HG02571 (cell line): ENCODE data around the gene PRG3.

Experiments used
- ATAC-seq: cut with Tn5 transposase; IDR thresholded peaks from one replicate; pipeline ENCODE4 v1.9.1; 2021; ENCODE audit warnings: mild to moderate bottlenecking, moderate library complexity; ENCODE audit not compliant: unreplicated experiment

PRG3 gene

DNA sequence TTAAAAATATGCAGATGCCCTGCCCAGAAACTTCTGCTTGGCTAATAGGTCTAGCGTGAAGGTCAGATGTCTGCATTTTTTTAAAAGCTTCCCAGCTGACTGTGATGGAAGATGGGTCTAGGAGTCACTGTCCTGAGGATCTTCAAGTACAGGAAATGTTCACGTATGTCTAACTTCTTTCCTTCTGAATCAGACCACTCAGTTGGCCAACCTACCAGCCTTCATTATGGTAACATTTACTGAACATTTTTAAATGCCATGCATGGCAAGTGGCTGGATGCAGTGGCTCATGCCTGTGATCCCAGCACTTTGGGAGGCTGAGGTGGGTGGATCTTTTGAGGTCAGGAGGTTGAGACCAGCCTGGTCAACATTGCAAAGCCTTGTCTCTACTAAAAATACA lies 10.6 kb upstream of the PRG3 start:
- ATAC-seq, result no peak

DNA sequence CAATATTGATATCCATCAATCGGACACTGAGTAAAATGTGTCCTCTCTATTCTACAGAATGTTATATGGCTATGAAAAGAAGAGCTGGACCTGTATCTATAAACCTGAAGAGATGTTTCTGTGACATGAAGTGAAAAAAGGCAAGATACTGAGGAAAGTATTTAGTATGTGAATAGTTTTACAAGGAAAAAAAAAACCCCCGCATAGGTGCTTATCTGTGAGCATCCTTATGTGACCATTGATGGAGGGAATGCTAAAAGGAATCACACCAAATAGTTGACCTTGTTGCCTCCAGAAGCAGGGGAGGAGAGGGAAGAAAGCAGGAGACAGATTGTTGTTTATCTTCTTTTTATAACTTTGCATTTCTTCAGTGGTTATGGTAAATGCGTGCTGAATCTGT lies 10.2 kb upstream of the PRG3 start:
- ATAC-seq, result no peak

DNA sequence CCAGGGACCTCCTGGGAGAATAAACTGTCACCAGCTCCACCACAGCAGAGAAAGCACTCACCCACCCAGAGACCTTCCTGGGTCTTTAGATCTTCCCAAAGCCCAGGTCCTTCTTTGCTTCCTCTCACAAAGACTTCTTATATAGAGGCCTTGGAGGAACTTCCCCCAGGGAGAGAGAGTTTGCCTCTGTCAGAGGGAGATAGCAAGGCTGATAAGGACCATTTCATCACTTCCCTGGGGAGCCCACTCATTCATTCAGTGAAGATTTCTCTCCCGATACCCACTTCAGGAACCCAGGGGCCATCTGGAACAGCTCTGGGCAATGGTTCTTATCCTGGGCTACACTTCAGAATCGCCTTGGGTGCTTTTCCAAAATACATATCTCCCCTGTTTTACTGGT lies 9.6 kb upstream of the PRG3 start, which contains the start of gene PRG2:
Gene PRG2 (minus strand): TSS at position 116 of the 400 bp plus-strand sequence. CDS start 706 bp downstream, outside the sequence.
- no peak for ATAC-seq

DNA sequence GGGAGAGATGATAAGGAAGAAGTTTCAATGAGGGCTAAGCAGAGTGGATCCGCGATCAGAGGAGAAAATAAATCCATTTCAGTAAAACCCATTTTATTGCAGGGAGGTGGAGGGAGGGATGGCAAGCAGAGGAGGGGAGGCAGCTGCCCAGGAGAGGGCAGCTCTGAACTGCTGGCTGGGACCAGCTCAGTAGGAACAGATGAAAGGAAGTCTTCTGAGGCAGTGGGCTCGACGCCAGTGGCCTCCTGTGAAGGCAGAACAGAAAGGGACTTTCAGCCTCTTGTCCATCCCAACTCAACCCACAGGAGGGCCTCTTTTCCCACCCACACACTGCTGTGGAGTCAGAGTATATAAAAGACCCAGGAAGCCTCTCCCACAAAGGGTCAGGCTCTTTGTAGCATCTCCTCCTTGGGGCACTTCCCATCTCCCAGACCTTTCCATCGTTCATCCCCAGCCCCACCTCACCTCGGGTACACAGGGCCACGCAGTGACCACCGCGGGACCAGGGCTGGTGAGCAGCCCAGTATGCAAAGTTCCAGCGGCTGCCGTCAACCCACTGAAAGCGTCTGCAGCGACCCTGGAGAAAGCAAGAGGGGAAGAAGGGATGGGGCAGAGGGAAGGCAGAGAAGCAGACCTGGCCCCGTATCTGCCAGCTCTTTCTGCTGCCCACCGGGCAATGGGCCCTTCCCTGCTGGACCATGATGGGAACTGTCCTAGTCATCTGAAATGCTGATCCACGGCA lies 6.5 kb upstream of the PRG3 start:
- ATAC-seq, result no peak

DNA sequence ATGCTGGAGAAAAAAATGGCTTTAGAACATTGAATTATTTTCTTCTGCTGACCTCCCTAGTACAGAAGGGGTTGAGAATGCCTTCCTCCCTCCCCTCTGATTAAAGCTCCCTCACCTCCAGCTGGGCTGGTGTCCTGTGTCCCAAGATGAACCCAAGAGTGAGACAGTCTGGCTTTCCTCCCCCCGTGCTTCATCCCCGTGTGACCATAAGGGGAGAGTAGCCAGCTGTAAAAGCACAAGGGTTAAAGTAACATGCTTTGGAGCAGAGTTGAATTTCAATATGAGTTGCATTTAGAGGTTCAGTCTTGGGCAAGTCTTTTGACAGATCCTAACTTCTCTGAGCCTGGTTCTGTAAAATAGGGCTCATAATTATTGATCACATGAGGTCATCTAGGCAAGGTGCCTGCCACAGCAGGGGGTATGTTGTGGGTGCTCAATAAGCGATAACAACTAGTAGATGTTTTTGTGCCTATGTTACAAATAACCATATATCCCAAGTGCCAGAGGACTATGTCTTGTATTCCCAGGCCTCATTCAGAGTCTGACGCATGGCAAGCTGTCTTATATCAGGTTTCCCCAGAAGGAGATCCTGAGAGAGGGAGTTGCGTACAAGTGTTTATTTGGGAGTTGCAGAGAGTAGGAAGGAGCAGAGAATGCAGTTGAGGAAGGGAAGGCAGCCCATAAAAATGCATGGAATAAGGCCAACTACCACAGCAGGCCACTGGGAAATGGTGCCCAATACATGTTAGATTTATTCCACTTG lies 5.4 kb upstream of the PRG3 start:
- ATAC-seq, result no peak

DNA sequence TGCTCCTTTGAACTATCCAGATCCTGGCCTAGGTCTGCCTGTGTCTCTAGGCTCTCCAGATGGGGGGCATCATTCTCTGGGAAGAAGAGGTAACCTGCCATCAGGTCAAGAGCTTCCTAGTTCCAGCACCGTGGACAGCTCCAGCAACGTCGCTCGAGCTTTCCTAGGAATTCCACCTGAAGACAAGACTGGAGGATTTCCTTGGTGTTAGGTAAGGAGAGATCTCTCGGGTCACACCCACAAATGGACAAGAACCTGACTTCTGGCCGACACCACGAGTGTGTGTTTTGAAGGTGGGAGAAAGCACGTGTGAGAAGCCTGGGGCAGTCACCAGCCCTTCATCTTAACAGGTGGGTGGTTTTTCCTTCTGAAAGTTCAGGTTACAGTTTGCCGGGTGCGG lies 1.2 kb downstream of the PRG3 start:
- ATAC-seq, result no peak

DNA sequence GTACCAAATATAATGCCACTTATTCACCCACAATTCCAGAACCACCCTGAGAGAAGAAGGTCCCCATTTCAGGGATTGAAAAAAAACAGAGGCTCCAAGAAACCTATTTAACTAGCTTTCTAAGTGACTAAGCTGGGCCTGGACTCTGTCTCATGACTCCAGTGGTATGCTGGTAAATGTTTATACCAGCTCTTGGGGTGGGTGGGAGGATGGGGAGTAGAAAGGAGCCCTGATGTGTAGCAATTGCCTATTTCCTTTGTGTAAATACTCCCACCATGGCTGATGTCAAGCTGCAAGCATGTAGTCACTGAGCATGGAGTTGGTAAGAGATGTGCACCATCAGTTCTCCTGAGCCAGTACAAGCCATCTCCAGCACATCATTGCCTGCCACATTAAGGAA lies 2.8 kb downstream of the PRG3 start:
- ATAC-seq, result no peak

DNA sequence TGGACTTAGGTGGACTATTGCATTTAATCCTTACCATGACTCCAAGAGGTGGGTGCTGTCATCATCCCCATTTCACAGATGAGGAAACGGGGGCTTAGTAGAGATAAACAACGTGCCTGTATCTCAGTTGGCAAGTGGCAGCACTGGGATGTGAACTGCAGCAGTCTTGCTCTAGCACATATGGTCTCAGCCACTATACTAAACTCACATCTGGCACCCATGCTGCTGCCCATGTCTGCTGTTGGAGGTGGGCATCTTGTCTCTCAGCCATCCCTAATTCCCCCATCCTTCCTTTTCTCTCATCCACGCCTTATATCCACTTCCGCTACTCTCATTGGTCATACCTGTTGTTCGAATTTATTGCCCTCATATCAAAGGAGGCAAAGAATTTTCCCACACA lies 3.8 kb downstream of the PRG3 start:
- ATAC-seq, result no peak

DNA sequence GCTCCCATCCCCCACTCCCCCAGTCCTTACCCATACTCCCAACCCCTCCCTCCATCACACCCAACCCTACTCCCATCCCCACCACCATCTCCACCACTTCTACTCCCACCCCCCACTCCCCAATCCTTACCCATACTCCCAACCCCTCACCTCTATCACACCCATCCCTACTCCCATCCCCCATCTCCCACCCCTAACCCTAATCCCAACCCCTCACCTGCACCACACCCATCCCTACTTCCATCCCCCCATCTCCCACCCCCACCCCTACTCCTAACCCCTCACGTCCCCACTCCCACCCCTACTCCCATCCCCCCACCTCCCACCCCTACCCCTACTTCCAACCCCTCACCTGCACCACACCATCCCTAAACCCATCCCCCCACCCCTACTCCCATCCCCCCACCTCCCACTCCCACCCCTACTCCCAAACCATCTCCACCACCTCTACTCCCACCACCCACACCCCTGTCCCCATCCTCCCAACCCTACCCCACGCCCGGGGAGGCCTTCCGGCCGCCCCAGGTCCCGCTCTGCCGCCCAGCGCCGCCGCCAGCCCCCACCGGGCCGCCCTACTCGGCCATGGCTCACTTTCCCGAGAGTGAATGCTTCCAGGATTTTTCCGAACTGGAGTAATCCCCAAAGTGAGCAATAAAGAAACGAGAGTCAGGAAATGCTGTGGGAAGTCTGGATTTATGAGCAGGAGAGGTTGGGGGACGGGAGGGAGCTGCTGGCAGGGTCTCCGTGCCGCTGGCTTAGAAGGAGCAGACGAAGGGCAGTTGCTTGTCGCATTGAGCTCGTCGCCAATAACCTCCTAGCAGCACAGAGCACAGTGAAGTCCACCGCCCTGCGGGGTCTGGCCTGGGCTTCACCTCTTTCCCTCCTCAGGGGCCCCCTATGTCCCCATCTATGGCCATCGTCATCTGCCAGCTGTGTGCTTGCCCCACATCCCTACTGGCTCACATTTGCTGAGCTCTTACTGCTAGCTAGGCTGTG lies 4.6 kb downstream of the PRG3 start:
- no peak for ATAC-seq

DNA sequence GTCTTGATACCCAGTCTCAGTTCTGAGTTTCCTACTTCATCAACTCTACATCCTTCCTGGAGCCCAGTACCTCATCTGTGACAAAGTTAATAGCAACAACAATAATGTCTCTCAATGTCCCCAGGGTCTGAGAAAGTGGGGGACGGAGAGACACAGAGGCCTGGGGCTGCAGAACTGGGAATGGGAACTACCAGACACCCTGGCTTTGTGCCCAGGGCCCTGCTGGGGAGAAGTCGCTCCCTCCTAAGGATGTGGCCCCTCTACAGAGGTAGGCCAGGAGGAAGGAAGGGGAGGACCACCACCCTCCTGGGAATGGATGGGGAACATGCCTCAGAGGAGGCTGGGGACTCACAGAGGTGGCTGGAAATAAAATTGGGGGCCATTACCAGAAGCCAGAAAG lies 5.5 kb downstream of the PRG3 start:
- no peak for ATAC-seq

DNA sequence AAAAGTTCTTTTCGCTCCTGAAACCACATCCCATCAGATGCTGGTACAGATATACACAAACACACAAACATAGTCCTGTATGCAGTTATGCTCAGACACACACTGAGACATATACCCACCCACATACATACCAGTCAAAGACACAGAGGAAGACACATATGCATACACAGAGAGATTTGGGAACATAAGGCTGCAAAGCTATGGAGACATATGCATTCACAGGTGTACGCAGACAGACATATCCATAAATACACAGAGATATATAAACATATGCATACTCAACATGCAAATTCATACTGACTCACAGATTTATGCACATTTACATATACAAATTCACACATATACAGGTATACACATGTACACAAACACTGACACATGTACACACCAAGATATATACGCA lies 6.0 kb downstream of the PRG3 start:
- ATAC-seq, result no peak

DNA sequence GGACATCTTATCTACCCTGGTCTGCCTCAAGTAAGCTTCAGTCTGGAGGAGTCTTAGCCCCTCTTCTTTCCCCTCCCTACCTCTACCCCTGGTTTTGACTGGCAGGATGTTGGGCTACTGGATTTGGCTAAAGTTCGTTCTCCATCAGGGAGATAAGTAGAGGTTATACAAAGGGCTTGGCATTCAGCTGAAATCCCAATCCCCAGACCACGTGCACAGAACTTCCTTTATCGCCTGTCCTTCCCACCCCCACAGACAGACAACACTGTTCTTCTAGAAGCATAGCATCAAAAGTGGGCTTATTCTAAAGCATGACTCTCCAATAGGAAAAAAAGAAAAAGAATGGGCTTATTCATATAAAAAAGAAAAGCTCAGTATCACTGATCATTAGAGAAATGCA lies 7.8 kb downstream of the PRG3 start:
- no peak for ATAC-seq

DNA sequence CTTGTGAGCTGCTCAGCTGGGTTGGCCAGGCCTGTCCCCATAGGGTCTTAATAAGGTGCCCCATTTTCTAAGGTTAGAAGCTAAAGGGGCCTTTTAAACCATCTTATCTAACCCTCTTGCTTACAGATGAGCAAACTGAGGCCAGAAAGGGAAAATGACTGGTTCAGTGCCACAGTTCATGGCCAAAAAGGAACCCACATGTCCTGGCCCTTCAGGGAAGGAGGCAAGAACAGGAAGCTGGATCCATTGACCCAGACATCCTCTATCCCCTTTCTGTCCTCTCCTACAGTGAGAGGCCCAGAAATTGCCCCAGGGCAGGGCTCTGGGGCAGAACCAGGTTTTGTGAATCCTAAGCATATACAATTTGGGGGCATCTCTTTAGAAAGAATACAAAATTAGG lies 10.0 kb downstream of the PRG3 start:
- no peak for ATAC-seq

DNA sequence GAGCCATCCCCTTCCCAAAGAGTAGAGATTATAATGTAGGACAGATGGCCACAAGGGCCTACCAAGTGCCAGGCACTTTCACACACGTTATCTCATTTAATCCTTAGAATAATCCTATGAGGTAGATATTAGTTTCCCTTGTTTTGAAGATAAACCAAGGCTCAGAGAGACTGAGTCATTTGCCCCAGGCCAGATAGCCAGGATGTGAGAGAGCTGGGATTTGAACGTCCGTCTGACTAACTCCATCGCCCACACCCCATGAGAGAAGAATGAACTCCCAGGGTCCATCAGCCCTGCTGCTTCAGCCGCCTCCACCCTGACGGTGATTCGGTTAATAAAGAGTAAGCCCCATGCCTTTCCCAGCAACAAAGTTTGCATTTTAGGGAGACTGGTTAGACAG lies 10.7 kb downstream of the PRG3 start:
- ATAC-seq, result no peak

DNA sequence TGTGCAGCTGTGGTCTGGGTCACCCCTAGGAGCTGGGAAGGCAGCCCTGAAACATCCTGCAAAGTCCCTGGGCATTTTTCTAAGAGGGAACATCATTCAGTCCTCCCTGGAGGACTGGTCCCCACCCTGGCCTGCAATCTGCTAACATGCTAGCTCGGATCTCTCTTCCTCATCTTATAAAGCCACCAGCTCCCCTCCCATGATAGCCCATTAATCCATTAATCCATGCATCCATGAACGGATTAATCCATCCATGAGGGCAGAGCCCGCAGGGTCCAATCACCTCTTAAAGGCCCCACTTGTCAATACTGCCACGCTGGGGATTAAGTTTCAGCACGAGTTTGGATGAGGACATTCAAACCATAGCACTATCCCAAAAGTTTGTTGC lies 12.1 kb downstream of the PRG3 start:
- ATAC-seq, result no peak

DNA sequence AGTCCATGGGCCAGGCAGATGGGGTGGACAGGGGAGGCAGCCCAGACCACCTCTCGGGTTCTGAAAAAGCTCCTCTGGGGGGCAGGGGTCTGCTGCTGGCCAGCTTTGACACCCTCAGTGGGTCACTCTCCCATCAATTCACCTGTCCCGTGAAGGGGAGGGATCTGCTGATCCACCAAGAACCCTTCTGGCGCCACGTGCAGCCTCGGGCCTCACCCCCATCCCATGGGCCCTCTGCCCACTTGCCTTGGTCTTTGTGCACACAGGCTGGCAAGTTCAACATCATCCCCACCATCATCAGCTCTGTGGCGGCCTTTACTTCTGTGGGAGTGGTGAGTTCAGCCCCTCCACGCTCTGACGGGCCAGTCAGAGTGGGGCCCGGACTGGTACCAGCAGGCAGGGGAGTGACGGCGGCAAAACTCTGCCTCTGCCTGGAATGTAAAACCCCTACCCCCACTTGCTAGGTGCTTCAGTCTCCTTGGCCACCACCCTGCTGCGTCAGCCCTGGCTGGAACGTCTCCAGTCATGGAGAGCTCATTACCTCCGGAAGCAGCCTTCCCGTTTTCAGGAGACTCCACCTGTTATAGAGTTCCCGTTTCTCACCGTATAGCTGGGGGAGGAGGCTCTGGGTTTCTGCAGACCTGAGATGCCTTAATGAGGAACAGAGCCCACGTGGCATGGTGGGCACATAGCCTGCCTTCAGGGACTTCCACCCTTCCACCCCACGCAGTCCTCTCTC lies 12.7 kb downstream of the PRG3 start:
- no peak for ATAC-seq

DNA sequence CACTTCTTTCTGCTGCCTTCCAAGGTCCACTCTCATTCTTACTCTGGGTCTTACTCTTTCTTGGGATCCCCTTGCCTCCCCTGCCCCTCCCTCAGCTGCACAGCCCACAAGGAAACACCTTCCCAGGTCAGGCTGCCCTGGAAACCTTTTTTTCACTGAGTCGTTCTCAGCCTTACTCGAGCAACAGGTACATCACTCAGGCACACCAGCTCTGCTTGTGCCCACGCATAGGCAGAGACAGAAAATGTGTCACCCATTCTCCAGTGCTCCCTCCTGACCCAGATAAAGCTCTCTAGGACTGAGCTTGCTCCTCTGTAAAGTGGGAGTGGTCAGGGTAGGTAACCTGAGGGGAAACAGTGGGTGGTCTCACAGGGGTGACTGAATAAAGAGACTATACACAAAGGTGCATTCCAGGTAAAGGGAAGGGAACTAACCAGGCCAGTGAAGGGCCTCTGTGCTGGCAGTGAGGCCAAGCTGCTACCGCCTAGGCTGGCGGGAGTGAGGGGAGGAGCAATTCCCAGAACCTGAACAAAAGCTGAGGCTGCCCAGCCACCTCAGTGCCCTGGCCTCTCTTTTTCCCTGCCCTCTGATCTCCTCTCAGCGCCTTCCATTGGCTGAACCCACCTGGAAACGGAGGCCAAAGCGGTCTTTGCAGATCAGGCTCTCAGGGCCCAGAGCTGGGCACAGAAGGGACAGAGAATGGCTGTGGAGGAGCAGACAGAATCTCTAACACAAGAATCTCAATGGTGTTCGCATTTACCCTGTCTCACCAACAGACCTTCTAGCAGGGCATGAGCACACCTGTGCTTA lies 15.9 kb downstream of the PRG3 start:
- ATAC-seq, result no peak

DNA sequence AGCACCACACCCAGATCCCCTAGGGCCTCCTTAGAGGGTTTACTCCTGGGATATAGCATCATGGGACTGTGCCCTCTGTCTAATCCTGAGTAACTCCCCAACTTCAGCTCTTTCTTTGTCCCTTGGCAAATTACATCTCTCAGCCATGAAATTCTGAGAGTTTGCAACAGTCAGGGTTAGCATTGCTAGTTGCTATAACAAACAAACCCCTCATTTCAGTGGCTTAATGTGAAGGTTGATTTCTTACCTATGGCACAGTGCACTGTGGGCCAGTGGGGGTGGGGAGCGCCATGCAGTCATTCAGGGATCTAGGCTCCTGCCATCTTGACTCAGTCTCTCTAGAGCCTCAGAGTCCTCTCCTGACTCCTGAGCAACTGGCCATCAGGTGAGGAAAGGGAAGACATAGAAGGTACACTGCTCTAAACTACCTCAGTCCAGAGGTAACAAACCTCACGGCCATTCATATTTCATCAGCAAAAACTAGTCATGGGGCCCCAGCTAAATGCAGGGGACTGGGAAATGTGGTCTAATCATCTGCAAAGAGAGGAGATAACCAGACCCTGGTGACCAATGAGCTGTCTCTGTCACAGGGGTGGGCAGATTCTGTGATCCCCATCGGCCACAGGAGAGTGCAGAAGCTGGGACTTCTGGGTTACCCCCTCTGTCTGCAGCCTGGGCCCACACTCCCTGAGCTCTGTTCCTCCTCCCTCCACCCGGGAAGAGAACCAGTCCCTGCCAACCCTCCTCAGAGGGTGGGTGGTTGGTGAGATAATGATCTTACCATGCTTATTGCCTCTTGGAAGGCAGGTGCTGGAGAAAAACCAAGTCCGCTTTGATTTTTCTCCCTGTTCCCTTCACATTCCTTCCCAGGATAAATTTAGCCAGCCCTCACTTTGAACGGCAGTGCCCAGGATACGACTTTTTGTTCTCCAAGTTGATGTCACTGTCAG lies 17.5 kb downstream of the PRG3 start:
- ATAC-seq, result no peak

DNA sequence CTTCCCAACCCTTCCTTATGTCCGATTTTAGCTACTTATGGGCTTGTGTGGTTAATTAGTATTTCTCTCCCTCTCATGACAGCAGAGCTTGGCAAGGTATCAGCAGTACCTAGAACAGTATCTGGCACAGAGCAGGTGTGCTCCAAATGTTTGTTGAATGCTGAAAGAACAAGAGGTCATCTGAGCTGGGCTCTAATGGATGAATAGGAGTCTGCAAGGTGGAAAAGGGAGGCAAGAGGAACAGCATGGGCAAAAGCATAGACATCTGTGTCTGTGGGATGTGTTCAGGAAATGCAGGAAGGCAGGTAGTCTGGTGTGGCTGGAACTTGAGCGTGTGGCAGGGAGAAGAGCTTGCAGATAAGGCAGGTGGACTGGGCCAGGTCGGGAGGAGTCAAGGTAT lies 19.0 kb downstream of the PRG3 start:
- no peak for ATAC-seq
